Muscle layer of duodenum (tissue), 2 donors: ENCODE data around the gene PEX3.
"Not testable (repeated sequence)": the region's sequence is repeated elsewhere in the genome, so short reads cannot be mapped to it uniquely, and the experiment has no call there.

Experiments used
- H3K27ac ChIP-seq: one replicate; pipeline ENCODE4 v1.7.0; 2013; ENCODE audit warnings: mild to moderate bottlenecking, low read length
- H3K27me3 ChIP-seq: one replicate; pipeline ENCODE4 v1.7.0; 2013; ENCODE audit warnings: low read depth, mild to moderate bottlenecking, control low read depth, low read length
- H3K36me3 ChIP-seq, 2 donors: one replicate each; pipeline ENCODE4 v1.7.0; 2013; ENCODE audit warnings: low read length in 2 of 2, control low read depth in 1 of 2, mild to moderate bottlenecking in 1 of 2; ENCODE audit not compliant: insufficient read depth in 2 of 2, control insufficient read depth in 1 of 2
- H3K4me1 ChIP-seq, 2 donors: one replicate each; pipeline ENCODE4 v1.7.0; 2013; ENCODE audit warnings: low read length in 2 of 2, mild to moderate bottlenecking in 2 of 2, control low read depth in 1 of 2, moderate library complexity in 1 of 2; ENCODE audit not compliant: insufficient read depth in 2 of 2, control insufficient read depth in 1 of 2
- H3K4me3 ChIP-seq, 2 donors: one replicate each; pipeline ENCODE4 v1.7.0; 2013; ENCODE audit warnings: low read length in 2 of 2, low read depth in 1 of 2, mild to moderate bottlenecking in 1 of 2
- H3K9me3 ChIP-seq, 2 donors: one replicate each; pipeline ENCODE4 v1.7.0; 2013; ENCODE audit warnings: low read length in 2 of 2, control low read depth in 1 of 2, mild to moderate bottlenecking in 1 of 2; ENCODE audit not compliant: control insufficient read depth in 1 of 2
- donor health status: healthy.

Gene PEX3

DNA sequence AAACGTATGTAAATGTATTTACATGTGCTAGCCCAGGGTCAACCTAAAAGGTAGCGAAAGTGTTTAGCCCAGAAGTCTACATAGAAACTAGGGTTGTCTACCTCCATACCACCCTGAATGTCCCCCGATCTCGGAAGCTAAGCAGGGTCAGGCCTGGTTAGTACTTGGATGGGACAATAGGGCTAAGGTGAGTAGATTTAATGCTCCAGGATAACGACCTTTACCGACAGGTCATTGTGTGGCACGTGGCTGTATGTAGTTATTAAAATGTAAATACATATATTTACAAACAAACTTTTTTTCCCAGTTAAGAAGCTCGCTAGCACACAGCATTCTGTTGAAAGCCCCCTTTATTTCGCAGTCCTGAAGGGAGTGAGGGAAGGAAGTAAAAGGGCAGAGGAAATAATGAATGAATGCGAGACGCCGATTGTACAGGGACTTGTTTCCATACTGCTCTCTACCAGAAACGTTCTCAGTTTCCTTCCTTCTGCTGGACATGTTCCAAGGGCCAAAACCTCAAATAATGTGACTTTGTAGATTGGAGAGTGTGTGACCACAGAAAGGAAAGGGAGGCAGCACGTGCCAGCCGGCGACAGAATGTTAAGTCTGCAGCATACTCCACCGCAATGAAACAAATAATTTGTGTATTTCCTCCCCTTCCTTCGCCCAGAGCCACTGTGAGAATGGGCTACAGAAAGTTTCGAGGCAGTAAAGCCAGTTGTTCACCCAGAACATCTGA is 722 bp upstream of the PEX3 start:
- no peaks in the 10 kb centered on the region for H3K9me3 ChIP-seq
- peak overlapping the region; percentile 87 to 91 for H3K4me3 ChIP-seq
- H3K27me3 ChIP-seq, result no peaks in the 10 kb centered on the region
- H3K27ac ChIP-seq, result peak overlapping the region; percentile 64
- peaks cover 7 to 23% of the 10 kb centered on the region in 2 donors for H3K4me1 ChIP-seq
- H3K36me3 ChIP-seq, result no peaks in the 10 kb centered on the region

DNA sequence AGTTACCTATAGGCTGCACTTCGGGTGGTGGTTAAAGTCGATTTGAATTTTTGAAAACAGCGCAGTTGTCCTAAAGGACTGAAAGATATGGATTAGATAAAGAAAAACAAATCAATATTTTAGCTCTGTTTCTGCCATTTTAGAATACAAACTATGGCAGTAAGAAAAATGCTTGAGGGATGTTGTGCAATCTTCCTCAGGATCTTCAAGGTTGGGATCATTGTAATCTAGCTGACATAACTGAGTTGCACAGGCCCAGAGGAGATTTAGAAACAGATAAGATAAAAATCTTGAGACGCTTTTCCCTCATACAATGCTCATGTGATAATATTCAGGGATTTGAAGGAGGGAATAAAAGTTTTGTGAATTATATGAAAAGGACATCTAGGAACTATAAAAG is 926 bp downstream of the PEX3 start:
- Histone ChIP-seq H3K36me3 (no peaks in the 10 kb centered on the region), H3K4me1 (peaks cover 7 to 23% of the 10 kb centered on the region in 2 donors), H3K27me3 (no peaks in the 10 kb centered on the region), H3K27ac (peak overlapping the region; percentile 85), H3K4me3 (peak overlapping the region; percentile 87 to 91), H3K9me3 (no peaks in the 10 kb centered on the region)

DNA sequence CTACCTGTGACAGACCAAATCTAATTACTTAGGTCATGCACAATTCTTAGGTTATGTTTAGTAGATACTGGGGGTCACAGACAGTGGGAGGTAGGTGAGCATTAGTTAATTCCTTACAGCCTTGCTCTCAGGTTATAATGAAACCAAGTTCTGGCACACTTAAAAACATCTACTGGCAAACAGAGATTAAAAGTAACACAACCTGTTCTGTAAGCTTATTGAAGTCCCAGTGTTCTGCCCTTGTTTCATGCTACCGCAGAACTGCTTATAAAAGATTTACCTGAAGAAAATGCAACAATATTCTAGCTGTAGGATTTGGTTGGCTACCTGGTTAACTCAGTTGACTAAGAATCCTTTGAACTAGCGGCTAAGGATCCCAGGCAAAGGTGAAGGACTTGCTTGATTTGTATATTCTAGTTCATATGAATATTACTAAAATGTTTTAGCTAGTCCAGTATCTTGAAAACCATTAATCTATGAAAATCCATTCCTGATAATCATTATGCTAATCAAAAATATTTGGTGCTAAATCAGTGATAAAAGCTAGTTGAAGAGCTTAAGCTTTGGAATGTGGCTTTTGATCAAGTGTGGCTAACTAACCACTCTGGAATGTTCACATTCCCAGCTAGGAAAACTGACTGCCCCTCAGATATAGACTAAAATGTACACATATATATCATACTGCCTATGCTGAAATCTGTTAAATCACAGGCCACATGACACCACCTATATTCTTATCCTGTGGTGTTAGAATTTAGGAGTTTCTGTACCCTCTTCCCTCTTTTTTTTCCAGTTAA is 7.2 kb downstream of the PEX3 start:
- H3K27ac ChIP-seq, result no peak overlapping the region
- H3K4me1 ChIP-seq, result no peaks in the 10 kb centered on the region
- H3K27me3 ChIP-seq, result no peaks in the 10 kb centered on the region
- H3K4me3 ChIP-seq, result no peak overlapping the region
- no peaks in the 10 kb centered on the region for H3K9me3 ChIP-seq
- H3K36me3 ChIP-seq, result peaks cover 2 to 11% of the 10 kb centered on the region in 2 donors

DNA sequence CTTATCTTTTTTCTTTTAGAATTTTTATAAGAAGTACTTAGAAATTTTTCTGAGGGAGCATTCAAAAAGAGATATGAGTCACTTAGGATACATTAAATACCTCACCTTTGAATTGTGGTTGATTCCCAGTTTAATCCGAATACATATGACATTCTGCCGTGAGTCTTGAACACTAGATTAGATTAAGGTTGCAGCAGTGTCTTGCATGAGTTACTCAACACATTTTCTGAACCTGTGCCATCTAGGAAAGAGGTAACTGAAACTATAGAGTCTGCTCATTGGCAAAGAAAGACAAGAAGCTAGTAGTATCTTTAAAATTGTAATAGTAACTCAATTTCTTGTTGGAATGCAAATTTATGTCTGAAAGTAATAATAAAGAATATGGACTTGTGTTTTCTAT is 14.9 kb downstream of the PEX3 start:
- Histone ChIP-seq H3K4me1 (no peaks in the 10 kb centered on the region), H3K27ac (no peak overlapping the region), H3K4me3 (no peak overlapping the region), H3K27me3 (no peaks in the 10 kb centered on the region), H3K36me3 (peaks cover 12 to 20% of the 10 kb centered on the region in 2 donors), H3K9me3 (no peaks in the 10 kb centered on the region)

DNA sequence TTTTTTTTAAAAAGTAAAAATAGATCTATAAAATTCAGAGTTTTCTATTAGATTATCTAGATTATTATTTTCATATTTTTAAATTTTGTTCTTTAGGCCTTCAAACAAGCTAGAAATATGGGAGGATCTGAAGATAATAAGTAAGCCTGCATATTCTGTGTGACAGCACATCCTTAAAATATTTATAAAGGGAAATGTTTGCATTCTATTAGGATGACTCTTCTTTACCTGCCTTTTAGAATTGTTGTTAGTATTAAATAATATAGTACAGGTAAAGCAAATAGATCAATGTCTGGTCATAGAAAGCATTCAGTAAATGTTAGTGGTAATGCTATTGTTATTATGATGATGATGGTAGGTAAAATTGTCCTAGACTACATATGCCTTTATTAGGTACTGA is 17.4 kb downstream of the PEX3 start:
- Histone ChIP-seq H3K27me3 (no peaks in the 10 kb centered on the region), H3K9me3 (no peaks in the 10 kb centered on the region), H3K4me3 (no peak overlapping the region), H3K27ac (no peak overlapping the region), H3K36me3 (peaks cover 19 to 26% of the 10 kb centered on the region in 2 donors), H3K4me1 (no peaks in the 10 kb centered on the region)

DNA sequence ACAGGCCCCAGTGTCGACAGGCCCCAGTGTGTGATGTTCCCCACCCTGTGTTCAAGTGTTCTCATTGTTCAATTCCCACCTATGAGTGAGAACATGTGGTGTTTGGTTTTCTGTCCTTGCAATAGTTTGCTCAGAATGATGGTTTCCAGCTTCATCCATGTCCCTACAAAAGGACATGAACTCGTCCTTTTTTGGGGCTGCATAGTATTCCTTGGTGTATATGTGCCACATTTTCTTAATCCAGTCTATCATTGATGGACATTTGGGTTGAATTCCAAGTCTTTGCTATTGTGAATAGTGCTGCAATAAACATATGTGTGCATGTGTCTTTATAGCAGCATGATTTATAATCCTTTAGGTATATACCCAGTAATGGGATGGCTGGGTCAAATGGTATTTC is 18.2 kb downstream of the PEX3 start:
- not testable (repeated sequence) for H3K27me3 ChIP-seq, H3K9me3 ChIP-seq, H3K4me1 ChIP-seq, H3K4me3 ChIP-seq, H3K27ac ChIP-seq
- H3K36me3 ChIP-seq, result peaks cover 18 to 21% of the 10 kb centered on the region in 2 donors

DNA sequence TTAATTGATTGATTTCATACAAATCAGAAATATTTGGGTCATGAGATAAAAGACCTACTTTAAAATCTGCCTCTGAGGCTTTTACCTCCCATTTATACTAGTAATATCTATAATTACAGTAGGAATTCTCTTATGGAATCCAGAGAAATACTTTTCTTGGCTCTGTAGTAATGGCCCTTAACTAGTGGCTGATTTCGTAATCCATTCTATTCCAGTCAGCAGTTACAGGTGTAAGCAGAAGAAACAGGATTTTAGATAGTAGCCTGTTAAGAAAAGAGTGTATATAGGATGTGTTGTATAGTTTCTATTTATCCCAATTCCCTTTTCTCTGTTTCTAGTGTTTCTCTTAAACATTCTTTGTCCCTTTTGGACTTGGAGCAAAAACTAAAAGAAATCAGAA is 21.2 kb downstream of the PEX3 start:
- Histone ChIP-seq H3K4me3 (no peak overlapping the region), H3K27me3 (no peaks in the 10 kb centered on the region), H3K4me1 (no peaks in the 10 kb centered on the region), H3K27ac (no peak overlapping the region), H3K9me3 (no peaks in the 10 kb centered on the region), H3K36me3 (peaks cover 28 to 33% of the 10 kb centered on the region in 2 donors)

DNA sequence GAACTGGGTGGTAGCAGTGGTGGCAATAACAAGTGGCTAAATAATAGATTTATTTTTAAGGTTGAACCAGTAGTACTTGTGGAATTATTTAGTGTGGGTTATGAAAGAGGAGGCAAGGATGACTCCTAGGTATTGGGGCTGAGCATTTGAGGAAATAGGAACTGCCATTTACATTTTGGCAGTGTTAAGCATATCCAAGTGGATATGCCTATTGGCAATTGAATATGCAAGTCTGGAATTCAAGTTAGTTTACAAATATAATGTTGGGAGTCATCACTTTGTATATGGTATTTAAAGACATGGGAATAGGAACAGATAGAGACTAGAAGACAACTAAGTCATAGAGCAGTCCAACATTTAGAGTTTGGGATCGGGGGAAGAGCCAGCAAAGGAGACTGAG is 25.9 kb downstream of the PEX3 start:
- Histone ChIP-seq H3K27me3 (no peaks in the 10 kb centered on the region), H3K27ac (no peak overlapping the region), H3K4me1 (no peaks in the 10 kb centered on the region), H3K36me3 (peaks cover 41 to 53% of the 10 kb centered on the region in 2 donors), H3K4me3 (no peak overlapping the region), H3K9me3 (no peaks in the 10 kb centered on the region)

DNA sequence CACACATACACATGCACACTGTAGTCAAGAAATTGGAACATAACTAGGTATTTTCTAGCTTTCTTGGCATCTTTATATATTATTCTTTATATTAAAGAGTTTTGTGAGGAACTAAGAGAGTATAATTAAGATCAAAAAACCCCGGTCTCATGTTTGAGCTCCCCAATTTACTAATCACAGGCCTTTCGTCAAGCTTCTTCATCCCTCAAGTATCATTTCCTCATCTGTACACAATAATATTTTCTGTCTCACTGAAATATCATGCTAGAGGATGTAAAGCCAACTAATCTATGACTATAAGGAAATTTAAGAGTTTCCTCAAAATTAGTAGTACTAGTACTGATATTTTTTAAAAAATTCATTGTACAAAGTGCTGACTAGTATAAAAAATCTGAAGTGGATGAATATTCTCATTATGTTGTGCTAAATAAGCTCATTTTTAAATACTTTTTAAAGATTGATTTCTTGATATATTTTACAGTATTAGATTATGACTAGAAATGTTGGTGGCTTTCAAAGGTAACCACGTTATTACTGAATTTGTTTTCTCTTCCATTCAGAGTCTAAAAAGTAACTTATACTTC is 28.0 kb downstream of the PEX3 start:
- Histone ChIP-seq H3K4me1 (no peaks in the 10 kb centered on the region), H3K27me3 (no peaks in the 10 kb centered on the region), H3K27ac (no peak overlapping the region), H3K9me3 (no peaks in the 10 kb centered on the region), H3K36me3 (peaks cover 27 to 37% of the 10 kb centered on the region in 2 donors), H3K4me3 (no peak overlapping the region)

DNA sequence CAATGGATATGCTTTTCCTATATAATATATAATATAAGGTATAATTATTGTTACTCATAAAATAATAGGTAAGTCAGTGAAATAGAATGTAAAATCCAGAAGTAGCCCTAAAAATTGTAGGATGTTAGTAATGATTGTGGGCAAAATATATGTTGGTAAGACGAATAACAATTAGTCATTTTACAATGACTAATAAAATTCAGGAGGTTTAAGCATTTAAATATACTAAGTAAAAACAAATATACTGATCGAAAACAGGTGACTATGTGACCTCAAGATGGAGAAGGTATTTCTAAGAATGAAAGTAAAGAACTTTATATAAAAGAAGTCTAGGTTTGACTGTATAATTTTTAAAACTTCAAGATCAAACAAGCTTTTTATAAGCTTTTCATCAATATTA is 32.0 kb downstream of the PEX3 start:
- Histone ChIP-seq H3K4me1 (no peaks in the 10 kb centered on the region), H3K27me3 (no peaks in the 10 kb centered on the region), H3K27ac (no peak overlapping the region)

DNA sequence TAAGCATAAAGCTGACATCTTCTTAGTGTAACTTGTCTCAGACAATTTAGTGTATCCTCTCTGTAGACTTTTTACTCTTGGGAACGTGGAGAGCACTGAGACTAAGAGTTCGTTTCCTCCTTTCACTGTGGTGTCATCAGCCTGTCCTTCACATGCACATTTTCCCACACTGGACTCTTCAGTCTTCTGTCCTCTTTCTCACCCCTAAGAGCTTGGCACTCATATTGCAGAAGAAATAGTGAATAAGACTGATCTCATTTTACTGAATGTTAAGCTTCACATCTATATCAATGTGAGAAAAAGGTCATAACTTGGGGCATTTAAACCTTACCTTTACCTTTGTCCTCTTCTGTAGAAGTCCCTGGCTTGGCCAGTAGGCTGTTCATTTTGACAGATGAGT is 35.4 kb downstream of the PEX3 start:
- no peak overlapping the region for H3K4me3 ChIP-seq
- no peaks in the 10 kb centered on the region for H3K27me3 ChIP-seq
- H3K36me3 ChIP-seq, result peaks cover 0 to 3% of the 10 kb centered on the region in 2 donors
- H3K4me1 ChIP-seq, result no peaks in the 10 kb centered on the region
- H3K9me3 ChIP-seq, result no peaks in the 10 kb centered on the region
- no peak overlapping the region for H3K27ac ChIP-seq

More for the DNA sequence above, 32.0 kb downstream of the PEX3 start:
- H3K9me3 ChIP-seq, result no peaks in the 10 kb centered on the region
- peaks cover 10 to 15% of the 10 kb centered on the region in 2 donors for H3K36me3 ChIP-seq
- H3K4me3 ChIP-seq, result no peak overlapping the region
